K562 (cell line): Measurements from ENCODE around the gene MEF2D. TPM values are rescaled to one million over a fixed set of nuclear protein-coding genes. Genes with fewer than 3 reads are reported as not detected.

Source experiments
- ATAC-seq: fragments of 200-7000 bp; cut with Tn5 transposase; 3 replicates; pipeline ENCODE4 v1.9.1; 2020; ENCODE audit warnings: moderate library complexity
- BruUV-seq: library from RNA; stranded (reverse); fragments of 400-500 nt; replicated peaks from 2 replicates; lab custom pipeline; 2021; lab: Mats Ljungman, UMichigan
- CTCF ChIA-PET: fragments of 300-600 bp; formaldehyde crosslinking; extraction: SDS; loops from one replicate; lab custom pipeline; 2021; ENCODE audit warnings: low intra/inter-chr PET ratio; lab: Yijun Ruan, JAX
- POLR2A ChIA-PET: fragments of 300-600, 350-650 bp; sonication (Branson Sonifier 250); formaldehyde crosslinking; extraction: SDS; loops from one replicate; lab custom pipeline; 2021; ENCODE audit warnings: antibody characterized with exemption, inconsistent platforms; lab: Yijun Ruan, JAX
- DNase-seq, 4 experiments: peaks; one replicate each; pipeline versions ENCODE4 v3.0.0 to v3.0.0-alpha.2; 2011 to 2018; ENCODE audit warnings: low spot score in 3 of 4, mixed read lengths in 3 of 4; ENCODE audit errors: extremely low read depth in 1 of 4
- FAIRE-seq: peaks from 2 replicates; lab custom pipeline; 2011; peaks lifted over from hg19 to GRCh38; lab: Jason Lieb, UNC
- H2AFZ ChIP-seq: 2 replicates; pipeline ENCODE4 v1.6.0; 2011; ENCODE audit warnings: low read depth, low read length, control low read depth, inconsistent platforms
- H3K27ac ChIP-seq: fragments of 200-600 bp; 3 replicates; pipeline ENCODE4 v1.8.0; 2011; ENCODE audit warnings: low read depth, mild to moderate bottlenecking, control low read depth, inconsistent platforms, low read length, moderate library complexity, mixed read lengths; ENCODE audit errors: extremely low read depth
- H3K27me3 ChIP-seq, 2 experiments: fragments of 300-600 bp in 1 of 2; 2 replicates in 1 of 2; 3 replicates in 1 of 2; pipeline versions ENCODE4 v1.6.0 to v1.8.0; 2011; ENCODE audit warnings: inconsistent platforms in 2 of 2, low read length in 2 of 2, mild to moderate bottlenecking in 1 of 2, mixed read lengths in 1 of 2, moderate library complexity in 1 of 2; ENCODE audit not compliant: control insufficient read depth in 2 of 2, insufficient read depth in 2 of 2
- H3K36me3 ChIP-seq: fragments of 300-600 bp; 3 replicates; pipeline ENCODE4 v1.8.0; 2011; ENCODE audit warnings: mild to moderate bottlenecking, low read length, inconsistent platforms; ENCODE audit not compliant: control insufficient read depth, insufficient read depth
- H3K4me1 ChIP-seq, 2 experiments: fragments of 200-600 bp in 1 of 2; replicated peaks in 1 of 2; 2 replicates in 1 of 2; 3 replicates in 1 of 2; pipeline versions ENCODE4 v1.5.1 to v1.8.0; 2011; ENCODE audit warnings: inconsistent platforms in 2 of 2, low read length in 2 of 2, mild to moderate bottlenecking in 1 of 2, mixed read lengths in 1 of 2, moderate library complexity in 1 of 2; ENCODE audit not compliant: control insufficient read depth in 2 of 2, insufficient read depth in 2 of 2
- H3K4me2 ChIP-seq: 2 replicates; pipeline ENCODE4 v1.6.1; 2011; ENCODE audit warnings: low read length, control low read depth, inconsistent platforms, mixed read lengths; ENCODE audit not compliant: insufficient read depth
- H3K4me3 ChIP-seq: fragments of 200-600 bp; sonication (generic), shearing (Covaris generic); 2 replicates; pipeline ENCODE4 v1.5.1; 2016; ENCODE audit warnings: control low read depth, inconsistent platforms
- H3K79me2 ChIP-seq: fragments of 200-600 bp; 3 replicates; pipeline ENCODE4 v1.8.0; 2011; ENCODE audit warnings: low read length, inconsistent platforms; ENCODE audit not compliant: control insufficient read depth, insufficient read depth
- H3K9ac ChIP-seq, 2 experiments: 2 replicates each; pipeline versions ENCODE4 v1.6.0 to v1.6.1; 2011; ENCODE audit warnings: low read depth in 2 of 2, low read length in 2 of 2, control low read depth in 1 of 2, inconsistent platforms in 1 of 2, mild to moderate bottlenecking in 1 of 2, mixed read lengths in 1 of 2; ENCODE audit not compliant: insufficient read depth in 1 of 2
- H3K9me1 ChIP-seq: one replicate; pipeline ENCODE4 v1.6.0; 2011; ENCODE audit warnings: inconsistent platforms, mild to moderate bottlenecking, low read length, moderate library complexity; ENCODE audit not compliant: control insufficient read depth, insufficient read depth
- H3K9me3 ChIP-seq: replicated peaks from 2 replicates; pipeline ENCODE4 v1.5.1; 2011; ENCODE audit warnings: low read depth, low read length, inconsistent platforms; ENCODE audit not compliant: control insufficient read depth, insufficient read depth
- H4K20me1 ChIP-seq: replicated peaks from 2 replicates; pipeline ENCODE4 v1.6.1; 2011; ENCODE audit warnings: low read length, inconsistent platforms, mixed read lengths; ENCODE audit not compliant: control insufficient read depth, insufficient read depth
- BRD9 ChIP-seq: fragments of 450-650 bp; IDR thresholded peaks from 2 replicates; pipeline ENCODE4 v1.6.1; 2018; ENCODE audit warnings: low read depth; ENCODE audit not compliant: partially characterized antibody
- CBFA2T2 ChIP-seq: fragments of 450-650 bp; conservative IDR thresholded peaks from 2 replicates; pipeline ENCODE4 v1.6.1; 2017; ENCODE audit warnings: mild to moderate bottlenecking
- FOXK1 ChIP-seq: sonication (generic); formaldehyde crosslinking; IDR thresholded peaks from 2 replicates; pipeline ENCODE4 v1.8.0; 2022; ENCODE audit warnings: missing genetic modification reagents, mild to moderate bottlenecking, borderline replicate concordance
- HMG20B ChIP-seq: fragments of 250-450 bp; sonication (Bioruptor Pico); IDR thresholded peaks from 2 replicates; pipeline ENCODE4 v1.5.0; 2021; ENCODE audit warnings: mild to moderate bottlenecking
- POLR2AphosphoS5 ChIP-seq: IDR thresholded peaks from 2 replicates; pipeline ENCODE4 v1.6.1; 2011; ENCODE audit warnings: mild to moderate bottlenecking, low read depth, low read length, moderate library complexity; ENCODE audit not compliant: control insufficient read depth, insufficient read depth
- PTTG1 ChIP-seq: fragments of 450-650 bp; IDR thresholded peaks from 2 replicates; pipeline ENCODE4 v1.6.1; 2016; ENCODE audit warnings: low read depth, mild to moderate bottlenecking, missing genetic modification characterization, missing compliant biosample characterization
- ZC3H11A ChIP-seq: IDR thresholded peaks from 2 replicates; pipeline ENCODE4 v1.6.1; 2012; ENCODE audit warnings: low read depth, low read length, improper control_type of control experiment
- ZNF12 ChIP-seq: sonication (generic); formaldehyde crosslinking; IDR thresholded peaks from 2 replicates; pipeline ENCODE4 v1.4.0; 2020; ENCODE audit warnings: mild to moderate bottlenecking, missing genetic modification reagents
- WGBS: fragments of 100-300 bp; shearing (Covaris generic); methylation state at CpG from one replicate; pipeline ENCODE4 v1.1.6; 2016; ENCODE audit warnings: low coverage, mixed read lengths; ENCODE audit not compliant: insufficient coverage; ENCODE audit errors: missing lambda C conversion rate; 5-methylcytosine and 5-hydroxymethylcytosine counted together
- in situ Hi-C: fragments of 300-500 bp; cut with MboI; formaldehyde crosslinking; loops from 4 replicates; pipeline ENCODE4 v1.15.0; 2018; ENCODE audit warnings: inconsistent platforms, mixed read lengths
- intact Hi-C: fragments of 100-400 bp; cut with micrococcal nuclease; formaldehyde crosslinking; loops from 2 replicates; pipeline ENCODE4 v1.14.2; 2022
- polyA plus RNA-seq, 8 experiments: library from polyadenylated mRNA; depleted of rRNA in 4 of 8; stranded (reverse) in 5 of 8; unstranded in 3 of 8; fragments of >200 nt; fragmentation: Nextera tagmentation in 2 of 8; fragmentation: Illumina TruSeq in 1 of 8; extraction: Ambion mirVana in 2 of 8; extraction: Trizol in 1 of 8; gene quantifications; 2 replicates each; pipeline versions ENCODE4 v1.2.1 to v1.2.3, GENCODE V29; 2011 to 2014; ENCODE audit warnings: inconsistent platforms in 1 of 8, missing spikeins in 1 of 8
- total RNA-seq, 7 experiments: library from RNA; depleted of rRNA in 6 of 7; stranded (reverse); fragments of >200 nt in 6 of 7; fragmentation: Illumina TruSeq in 2 of 7; extraction: Trizol in 2 of 7; gene quantifications; 2 replicates each; pipeline versions ENCODE4 v1.2.1 to v1.2.3, GENCODE V29; 2011 to 2021; ENCODE audit warnings: low replicate concordance in 1 of 7

MEF2D gene
- total and polyA plus RNA-seq, 9 of the 15 experiments (the other 6 are each of a cell fraction or from before 2014, with no cell fraction given): 0.10 to 19.5 (median 2.6) TPM

DNA sequence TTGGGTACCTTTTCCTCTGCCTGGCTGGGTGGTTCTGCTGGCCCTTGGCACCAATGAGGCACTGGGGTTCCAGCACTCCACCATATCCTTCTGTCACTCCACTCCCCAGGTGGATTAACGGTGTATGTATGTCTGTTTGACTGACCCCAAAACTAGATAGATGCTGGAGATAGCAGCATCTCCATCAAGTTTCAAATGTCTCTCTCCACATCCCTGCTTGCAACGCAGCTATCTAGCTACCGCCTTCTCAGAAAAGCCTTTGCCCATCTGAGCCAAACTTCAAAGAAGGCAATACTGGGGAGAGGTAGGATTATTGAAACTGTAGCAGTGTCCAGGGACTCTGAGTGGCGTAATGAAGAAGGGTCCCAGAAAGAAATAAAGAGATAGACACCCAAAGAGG is 67.5 kb downstream of the MEF2D start:
- TF ChIP-seq ZC3H11A (no peak), POLR2AphosphoS5 (no peak), PTTG1 (tag) (no peak), ZNF12 (CRISPR knock-in tag) (no peak), FOXK1 (CRISPR knock-in tag) (no peak), HMG20B (CRISPR knock-in tag) (no peak), BRD9 (no peak), CBFA2T2 (no peak)
- TF ChIP-seq, all 486 proteins: peak for 0
- Histone ChIP-seq H3K9ac (no peak overlapping the region), H3K4me2 (no peak overlapping the region; the same call in 1 of the 2 replicates), H3K27ac (no peak overlapping the region), H3K4me1 (peaks cover 15% of the 10 kb centered on the region in 2 experiments; a peak in 4 of 5 replicates), H2AFZ (no peak overlapping the region), H3K4me3 (no peak overlapping the region), H3K36me3 (no peaks in the 10 kb centered on the region), H3K27me3 (peaks cover 53 to 59% of the 10 kb centered on the region in 2 experiments), H3K79me2 (no peaks in the 10 kb centered on the region), H3K9me1 (no peaks in the 10 kb centered on the region), H3K9me3 (no peaks in the 10 kb centered on the region), H4K20me1 (no peaks in the 10 kb centered on the region)
- 16% methylated on average over 4 of the region's 4 CpGs for WGBS
- ChIA-PET CTCF (interaction anchor here (0.6 kb wide), 1 partner anchor 206 kb away, joined by 3 read pairs; no protein-coding TSS in a partner anchor), POLR2A (interaction anchor here (0.6 to 1.8 kb wide), 4 partner anchors 9 to 72 kb away, joined by 3 to 7 read pairs (median 3); no protein-coding TSS in a partner anchor)
- ATAC-seq (no peak), FAIRE-seq (no peak), DNase-seq (no peak)
- intact Hi-C loops (no loop called here), in situ Hi-C loops (no loop called here)
- no TSS peak for BruUV-seq
